DOHH2 (cell line): ENCODE data around the gene SAMD10.
A peak's percentile ranks its signal among the peaks of the same experiment; 100 is the strongest.

ENCODE experiments used
- H3F3A ChIP-seq: fragments of 200-600 bp; sonication (generic), shearing (Covaris generic); 2 replicates; pipeline ENCODE4 v1.6.0; 2016; ENCODE audit warnings: antibody characterized with exemption, mild to moderate bottlenecking; ENCODE audit not compliant: control insufficient read depth, insufficient read depth
- H3K27ac ChIP-seq: fragments of 200-600 bp; sonication (generic); 2 replicates; pipeline ENCODE4 v1.5.1; 2014; ENCODE audit warnings: low read depth, mild to moderate bottlenecking, low read length, moderate library complexity
- H3K27me3 ChIP-seq: fragments of 200-600 bp; sonication (generic); 2 replicates; pipeline ENCODE4 v1.6.1; 2014; ENCODE audit warnings: mild to moderate bottlenecking, low read length, mixed read lengths; ENCODE audit not compliant: control insufficient read depth
- H3K36me3 ChIP-seq: fragments of 200-600 bp; sonication (generic); 2 replicates; pipeline ENCODE4 v1.6.1; 2014; ENCODE audit warnings: mild to moderate bottlenecking, low read length, moderate library complexity, mixed read lengths; ENCODE audit not compliant: control insufficient read depth
- H3K4me1 ChIP-seq: fragments of 200-600 bp; sonication (generic); 2 replicates; pipeline ENCODE4 v1.6.1; 2014; ENCODE audit warnings: mild to moderate bottlenecking, low read length, mixed read lengths; ENCODE audit not compliant: control insufficient read depth
- H3K4me2 ChIP-seq: fragments of 200-600 bp; sonication (generic); 2 replicates; pipeline ENCODE4 v1.6.0; 2014; ENCODE audit warnings: mild to moderate bottlenecking, low read length, moderate library complexity
- H3K4me3 ChIP-seq: fragments of 200-600 bp; sonication (generic); 2 replicates; pipeline ENCODE4 v1.5.1; 2014; ENCODE audit warnings: mild to moderate bottlenecking, low read length, mixed read lengths
- H3K79me2 ChIP-seq: fragments of 200-600 bp; sonication (generic); 2 replicates; pipeline ENCODE4 v1.6.1; 2014; ENCODE audit warnings: mild to moderate bottlenecking, low read length, mixed read lengths; ENCODE audit not compliant: control insufficient read depth
- H3K9me2 ChIP-seq: fragments of 200-600 bp; sonication (generic); replicated peaks from 2 replicates; pipeline ENCODE4 v1.6.1; 2014; ENCODE audit warnings: mild to moderate bottlenecking, low read length, mixed read lengths; ENCODE audit not compliant: control insufficient read depth
- H3K9me3 ChIP-seq: fragments of 200-600 bp; sonication (generic); 2 replicates; pipeline ENCODE4 v1.6.1; 2014; ENCODE audit warnings: antibody characterized with exemption, low read length, mixed read lengths; ENCODE audit not compliant: control insufficient read depth, insufficient read depth
- H4K20me1 ChIP-seq: fragments of 200-600 bp; sonication (generic); 2 replicates; pipeline ENCODE4 v1.6.0; 2014; ENCODE audit warnings: low read depth, mild to moderate bottlenecking, antibody characterized with exemption, low read length, moderate library complexity; ENCODE audit not compliant: control insufficient read depth, insufficient read depth
- CTCF ChIP-seq: fragments of 200-600 bp; sonication (generic); IDR thresholded peaks from one replicate; pipeline ENCODE4 v1.5.1; 2014; ENCODE audit warnings: antibody characterized with exemption, mild to moderate bottlenecking, low read depth, low read length; ENCODE audit not compliant: poor library complexity, severe bottlenecking
- EZH2phosphoT487 ChIP-seq: fragments of 200-600 bp; sonication (generic); IDR thresholded peaks from 2 replicates; pipeline ENCODE4 v1.6.1; 2017; ENCODE audit warnings: borderline replicate concordance, mild to moderate bottlenecking, antibody characterized with exemption, low read length, moderate library complexity, mixed read lengths

The SAMD10 gene

GRCh38 chr20:64003960-64004725, 24.7 kb upstream of the SAMD10 start:
- Histone ChIP-seq H3K36me3 (peaks cover 75% of the 10 kb centered on the region), H3K4me1 (peaks cover 84% of the 10 kb centered on the region), H3K9me2 (no peaks in the 10 kb centered on the region), H3K4me2 (peak overlapping the region; percentile 68), H3K79me2 (peaks cover 44% of the 10 kb centered on the region), H3K9me3 (peaks cover 8% of the 10 kb centered on the region), H3K4me3 (peak overlapping the region; percentile 47), H3K27ac (peak overlapping the region; percentile 98), H3F3A (peaks cover 40% of the 10 kb centered on the region), H3K27me3 (no peaks in the 10 kb centered on the region), H4K20me1 (no peaks in the 10 kb centered on the region)
- TF ChIP-seq EZH2phosphoT487 (no peak), CTCF (no peak)

- Histone ChIP-seq H3K27ac (peak overlapping the region; percentile 98), H3K4me2 (peak overlapping the region; percentile 39), H3K4me1 (peaks cover 64% of the 10 kb centered on the region), H3K9me3 (no peaks in the 10 kb centered on the region), H3K9me2 (no peaks in the 10 kb centered on the region), H3F3A (peaks cover 40% of the 10 kb centered on the region), H3K4me3 (peak overlapping the region; percentile 23), H3K79me2 (peaks cover 25% of the 10 kb centered on the region), H3K36me3 (peaks cover 67% of the 10 kb centered on the region), H4K20me1 (no peaks in the 10 kb centered on the region), H3K27me3 (no peaks in the 10 kb centered on the region)
- TF ChIP-seq CTCF (no peak), EZH2phosphoT487 (no peak)
Observed at GRCh38 chr20:64001607-64002011, 22.2 kb upstream of the SAMD10 start.

GRCh38 chr20:64000906-64001305, 21.5 kb upstream of the SAMD10 start:
- peaks cover 68% of the 10 kb centered on the region for H3K36me3 ChIP-seq
- H3K4me2 ChIP-seq: peak overlapping the region; percentile 39
- peak overlapping the region; percentile 98 for H3K27ac ChIP-seq

More at GRCh38 chr20:64000906-64001305, 21.5 kb upstream of the SAMD10 start:
- H3F3A ChIP-seq: peaks cover 39% of the 10 kb centered on the region
- H3K4me1 ChIP-seq: peaks cover 57% of the 10 kb centered on the region
- H3K4me3 ChIP-seq: peak overlapping the region; percentile 23
- no peaks in the 10 kb centered on the region for H3K9me3 ChIP-seq
- H4K20me1 ChIP-seq: no peaks in the 10 kb centered on the region
- H3K27me3 ChIP-seq: no peaks in the 10 kb centered on the region
- H3K9me2 ChIP-seq: no peaks in the 10 kb centered on the region
- peaks cover 20% of the 10 kb centered on the region for H3K79me2 ChIP-seq
- TF ChIP-seq EZH2phosphoT487 (no peak), CTCF (no peak)
